Fibroblast of pulmonary artery (primary cell): ENCODE measurements around the gene POLR2C.
A peak's percentile ranks its signal among the peaks of the same experiment; 100 is the strongest.

ENCODE experiments used
- DNase-seq: peaks from one replicate; pipeline ENCODE4 v3.0.0-alpha.2; 2010; ENCODE audit warnings: low read depth
- H3K4me3 ChIP-seq: replicated peaks from 2 replicates; pipeline ENCODE4 v1.5.1; 2011; ENCODE audit warnings: low read depth, mild to moderate bottlenecking, control low read depth, low read length, moderate library complexity
- CTCF ChIP-seq: IDR thresholded peaks from 2 replicates; pipeline ENCODE4 v1.5.1; 2011; ENCODE audit warnings: mild to moderate bottlenecking, control low read depth, low read length, inconsistent platforms; ENCODE audit errors: missing control alignments

The POLR2C gene

DNA sequence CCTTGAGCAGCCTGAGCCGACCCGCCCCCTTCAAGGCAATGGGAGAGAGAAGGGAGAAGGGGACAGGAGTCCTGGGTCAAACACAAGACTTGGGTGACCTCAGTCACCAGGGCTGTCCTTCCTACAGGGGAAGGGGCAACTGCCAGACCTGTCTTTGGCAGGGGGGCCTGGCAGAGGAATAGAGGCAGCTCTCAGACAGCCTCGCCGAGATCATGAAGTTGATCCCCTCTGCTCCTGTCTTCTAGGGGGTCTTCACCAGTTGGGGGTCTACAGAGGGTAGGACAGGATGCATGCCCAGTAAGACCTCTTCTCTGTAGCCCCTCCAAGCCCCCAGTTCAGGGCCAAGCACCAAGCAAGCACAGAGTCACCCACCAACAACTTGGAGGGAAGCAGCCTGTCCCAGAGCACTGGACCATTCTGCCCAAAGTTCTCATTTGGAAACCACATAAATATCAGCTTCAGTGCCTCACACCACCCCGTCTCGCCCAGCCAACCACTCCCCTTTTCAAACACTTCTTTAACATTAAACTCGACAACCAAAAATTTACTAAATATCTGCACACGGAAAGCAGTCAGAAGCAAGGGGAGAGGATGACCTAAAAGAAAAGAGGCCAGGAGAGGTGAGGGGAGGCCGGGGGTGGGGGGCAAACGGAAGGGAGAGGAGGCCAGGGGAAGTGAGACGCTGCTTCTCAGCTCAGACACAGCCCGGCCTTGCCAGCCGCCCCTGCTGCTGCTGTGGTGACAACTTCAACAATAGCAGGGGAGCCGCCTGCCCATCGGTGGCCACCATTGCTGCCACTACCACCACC, 16.1 kb downstream of the POLR2C start:
- peak overlapping the region; percentile 63 for H3K4me3 ChIP-seq
- DNase-seq = no peak
- TF ChIP-seq CTCF = no peak

- DNase-seq = peak; percentile 78
- TF ChIP-seq CTCF = no peak
- peak overlapping the region; percentile 63 for H3K4me3 ChIP-seq
Measured at GRCh38 chr16:57479205-57479975, 16.9 kb downstream of the POLR2C start.

- TF ChIP-seq CTCF = no peak
- DNase-seq = peak; percentile 79
- H3K4me3 ChIP-seq = peak overlapping the region; percentile 63
Measured at GRCh38 chr16:57479976-57480753, 17.7 kb downstream of the POLR2C start.

GRCh38 chr16:57480754-57481230, 18.3 kb downstream of the POLR2C start:
- TF ChIP-seq CTCF = no peak
- DNase-seq = no peak

DNA sequence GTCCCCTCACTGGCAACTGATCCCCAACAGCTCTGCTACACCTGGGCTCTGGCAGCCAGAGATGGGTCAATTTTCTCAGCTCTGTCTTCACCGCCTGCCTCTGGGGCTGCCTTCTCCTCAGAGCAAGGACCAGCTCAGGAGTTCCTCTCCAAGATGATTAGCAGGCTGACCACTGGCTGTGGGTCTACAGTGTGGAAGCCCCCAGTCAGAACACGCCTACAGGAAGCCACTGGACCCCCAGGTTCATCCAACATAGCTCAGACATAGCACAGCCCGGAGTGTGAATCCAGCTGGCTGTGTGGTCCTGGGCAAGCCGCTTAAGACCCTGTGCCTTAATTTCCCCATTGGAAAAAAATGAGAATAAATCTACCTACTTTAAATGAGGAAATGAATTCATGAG, 18.9 kb downstream of the POLR2C start:
- no peak for TF ChIP-seq CTCF
- DNase-seq = no peak
- H3K4me3 ChIP-seq = no peak overlapping the region

More at GRCh38 chr16:57480754-57481230, 18.3 kb downstream of the POLR2C start:
- no peak overlapping the region for H3K4me3 ChIP-seq

GRCh38 chr16:57482845-57483545, 20.5 kb downstream of the POLR2C start:
- DNase-seq = no peak
- no peak overlapping the region for H3K4me3 ChIP-seq
- no peak for TF ChIP-seq CTCF
